Naive thymus-derived CD4-positive, alpha-beta T cell (primary cell): ENCODE results near the gene NINL. TPM values are rescaled to one million over a fixed set of nuclear protein-coding genes. Genes with fewer than 3 reads are reported as not detected.

ENCODE experiments used
- ATAC-seq: fragments of 150-1000 bp; cut with Tn5 transposase; 2 replicates; pipeline ENCODE4 v1.10.0; 2021; ENCODE audit warnings: mild to moderate bottlenecking, moderate library complexity
- CTCF ChIA-PET: fragments of 350-600 bp; sonication (Branson Sonifier 250); formaldehyde crosslinking; loops from one replicate; lab custom pipeline; 2021; ENCODE audit warnings: antibody characterized with exemption; lab: Charles Lee
- POLR2A ChIA-PET: fragments of 350-600 bp; sonication (Branson Sonifier 250); formaldehyde crosslinking; loops from one replicate; lab custom pipeline; 2021; ENCODE audit warnings: antibody characterized with exemption, inconsistent platforms; lab: Charles Lee
- DNase-seq, 9 donors: peaks; one replicate each; pipeline versions ENCODE4 v3.0.0 to v3.0.0-alpha.2; 2020 to 2022; ENCODE audit warnings: mixed read lengths in 1 of 9
- H3K27ac ChIP-seq: one replicate; pipeline ENCODE4 v1.7.0; 2013; ENCODE audit warnings: mild to moderate bottlenecking, low read depth, low read length, moderate library complexity
- H3K27me3 ChIP-seq, 2 donors: one replicate each; pipeline ENCODE4 v1.7.0; 2013; ENCODE audit warnings: low read length in 2 of 2, mild to moderate bottlenecking in 2 of 2, moderate library complexity in 2 of 2; ENCODE audit not compliant: control insufficient read depth in 2 of 2, insufficient read depth in 2 of 2
- H3K36me3 ChIP-seq, 3 experiments: 1 replicate in 2 of 3; 2 replicates in 1 of 3; pipeline ENCODE4 v1.7.0; 2013; ENCODE audit warnings: low read length in 3 of 3, mild to moderate bottlenecking in 3 of 3, moderate library complexity in 1 of 3; ENCODE audit not compliant: insufficient read depth in 3 of 3, control insufficient read depth in 2 of 3
- H3K4me1 ChIP-seq, 2 donors: one replicate each; pipeline ENCODE4 v1.7.0; 2013; ENCODE audit warnings: low read length in 2 of 2, mild to moderate bottlenecking in 2 of 2, moderate library complexity in 1 of 2; ENCODE audit not compliant: control insufficient read depth in 2 of 2, insufficient read depth in 2 of 2
- H3K4me3 ChIP-seq: 2 replicates; pipeline ENCODE4 v1.7.0; 2013; ENCODE audit warnings: mild to moderate bottlenecking, low read length
- H3K9me3 ChIP-seq, 3 experiments: 1 replicate in 2 of 3; 2 replicates in 1 of 3; pipeline ENCODE4 v1.7.0; 2013; ENCODE audit warnings: low read length in 3 of 3; ENCODE audit not compliant: control insufficient read depth in 2 of 3
- H3K27ac Mint-ChIP-seq, 9 donors: one replicate each; pipeline ENCODE4 v1.8.0; 2020 to 2022; ENCODE audit warnings: mixed read lengths in 9 of 9, mild to moderate bottlenecking in 8 of 9, moderate library complexity in 5 of 9, inconsistent platforms in 2 of 9
- H3K27me3 Mint-ChIP-seq, 5 donors: one replicate each; pipeline ENCODE4 v1.8.0; 2021 to 2022; ENCODE audit warnings: mixed read lengths in 5 of 5, mild to moderate bottlenecking in 1 of 5
- H3K36me3 Mint-ChIP-seq, 5 donors: one replicate each; pipeline ENCODE4 v1.8.0; 2020 to 2022; ENCODE audit warnings: mixed read lengths in 5 of 5, mild to moderate bottlenecking in 3 of 5, inconsistent platforms in 1 of 5
- H3K4me1 Mint-ChIP-seq, 7 donors: one replicate each; pipeline ENCODE4 v1.8.0; 2020 to 2022; ENCODE audit warnings: mixed read lengths in 7 of 7, mild to moderate bottlenecking in 3 of 7, inconsistent platforms in 1 of 7
- H3K4me3 Mint-ChIP-seq, 10 donors: one replicate each; pipeline ENCODE4 v1.8.0; 2020 to 2022; ENCODE audit warnings: mild to moderate bottlenecking in 10 of 10, mixed read lengths in 10 of 10, moderate library complexity in 6 of 10, inconsistent platforms in 2 of 10
- H3K9me3 Mint-ChIP-seq, 11 donors: one replicate each; pipeline ENCODE4 v1.8.0; 2020 to 2022; ENCODE audit warnings: mixed read lengths in 11 of 11, mild to moderate bottlenecking in 4 of 11, inconsistent platforms in 1 of 11, moderate library complexity in 1 of 11
- intact Hi-C, 2 donors: fragments of 100-400 bp; cut with micrococcal nuclease; formaldehyde crosslinking; loops; one replicate each; pipeline ENCODE4 v1.15.1; 2023
- polyA plus RNA-seq, 2 donors: library from polyadenylated mRNA; unstranded; fragments of 300-500 nt; fragmentation: Illumina TruSeq; gene quantifications; one replicate each; pipeline ENCODE4 v1.2.3, GENCODE V29; 2021
- total RNA-seq, 6 experiments: library from RNA in 5 of 6; stranded (reverse) in 5 of 6; gene quantifications; 1 replicate in 5 of 6; 2 replicates in 1 of 6; pipeline ENCODE4 v1.2.3 and lab custom pipeline; 2021 to 2026

The NINL gene
- total and polyA plus RNA-seq, 7 experiments from 2014 or later: 0.31 to 4.2 (median 2.4) TPM

- intact Hi-C loops: no loop called here
These were observed 137.7 kb downstream of the NINL start for GRCh38 chr20:25447671-25448070.

GRCh38 chr20:25444556-25444955 is 140.8 kb downstream of the NINL start:
- Histone ChIP-seq H3K27ac (no peak overlapping the region), H3K27me3 (no peaks in the 10 kb centered on the region), H3K4me1 (no peaks in the 10 kb centered on the region), H3K9me3 (no peaks in the 10 kb centered on the region), H3K4me3 (no peak overlapping the region), H3K36me3 (no peaks in the 10 kb centered on the region)
- Mint-ChIP-seq H3K9me3 (peaks cover 0 to 4% (median 0%) of the 10 kb centered on the region in 11 donors), H3K4me3 (no peak overlapping the region), H3K36me3 (peaks cover 0 to 33% (median 13%) of the 10 kb centered on the region in 5 donors), H3K27ac (no peak overlapping the region), H3K27me3 (no peaks in the 10 kb centered on the region), H3K4me1 (peaks cover 0 to 12% (median 0%) of the 10 kb centered on the region in 7 donors)
- ChIA-PET POLR2A (no interaction called here), CTCF (interaction anchor here (0.6 kb wide), 2 partner anchors 13 to 49 kb away, joined by 4 read pairs; no protein-coding TSS in a partner anchor)
- DNase-seq (no peak), ATAC-seq (no peak)
- intact Hi-C loops: no loop called here

More at GRCh38 chr20:25447671-25448070, 137.7 kb downstream of the NINL start:
- peaks cover 0 to 12% (median 0%) of the 10 kb centered on the region in 7 donors for H3K4me1 Mint-ChIP-seq
- no peak overlapping the region for H3K4me3 Mint-ChIP-seq
- Histone ChIP-seq H3K4me3 (no peak overlapping the region), H3K9me3 (no peaks in the 10 kb centered on the region), H3K4me1 (no peaks in the 10 kb centered on the region), H3K27me3 (no peaks in the 10 kb centered on the region), H3K36me3 (no peaks in the 10 kb centered on the region), H3K27ac (no peak overlapping the region)
- ATAC-seq (no peak), DNase-seq (no peak)
- no peak overlapping the region for H3K27ac Mint-ChIP-seq
- H3K27me3 Mint-ChIP-seq: no peaks in the 10 kb centered on the region
- POLR2A ChIA-PET: no interaction called here
- H3K9me3 Mint-ChIP-seq: peaks cover 0 to 4% (median 0%) of the 10 kb centered on the region in 11 donors
- CTCF ChIA-PET: no interaction called here
- H3K36me3 Mint-ChIP-seq: peaks cover 0 to 32% (median 13%) of the 10 kb centered on the region in 5 donors

- H3K4me1 Mint-ChIP-seq: peaks cover 0 to 6% (median 3%) of the 10 kb centered on the region in 7 donors
- no peak for DNase-seq
- peak overlapping the region in 1 of 9 donors; percentile 87 for H3K27ac Mint-ChIP-seq
- Histone ChIP-seq H3K36me3 (no peaks in the 10 kb centered on the region), H3K9me3 (no peaks in the 10 kb centered on the region), H3K4me1 (no peaks in the 10 kb centered on the region), H3K27ac (no peak overlapping the region), H3K4me3 (no peak overlapping the region), H3K27me3 (no peaks in the 10 kb centered on the region)
- intact Hi-C loops: no loop called here
- no peak overlapping the region for H3K4me3 Mint-ChIP-seq
- ChIA-PET POLR2A (no interaction called here), CTCF (no interaction called here)
- H3K9me3 Mint-ChIP-seq: no peaks in the 10 kb centered on the region
- peaks cover 0 to 7% (median 0%) of the 10 kb centered on the region in 5 donors for H3K36me3 Mint-ChIP-seq
- no peaks in the 10 kb centered on the region for H3K27me3 Mint-ChIP-seq
- ATAC-seq: no peak
These were observed 146.0 kb downstream of the NINL start for GRCh38 chr20:25439328-25439727.

GRCh38 chr20:25437153-25437581 is 148.2 kb downstream of the NINL start:
- H3K27me3 Mint-ChIP-seq: no peaks in the 10 kb centered on the region
- H3K9me3 Mint-ChIP-seq: no peaks in the 10 kb centered on the region
- Histone ChIP-seq H3K27ac (no peak overlapping the region), H3K9me3 (no peaks in the 10 kb centered on the region), H3K4me3 (no peak overlapping the region), H3K27me3 (no peaks in the 10 kb centered on the region), H3K4me1 (no peaks in the 10 kb centered on the region), H3K36me3 (no peaks in the 10 kb centered on the region)
- ChIA-PET POLR2A (no interaction called here), CTCF (no interaction called here)
- H3K27ac Mint-ChIP-seq: no peak overlapping the region
- H3K4me3 Mint-ChIP-seq: no peak overlapping the region
- H3K4me1 Mint-ChIP-seq: peaks cover 0 to 6% (median 3%) of the 10 kb centered on the region in 7 donors
- intact Hi-C loops: no loop called here
- ATAC-seq (no peak), DNase-seq (no peak)
- peaks cover 0 to 7% (median 0%) of the 10 kb centered on the region in 5 donors for H3K36me3 Mint-ChIP-seq

- Histone ChIP-seq H3K9me3 (no peaks in the 10 kb centered on the region), H3K4me1 (no peaks in the 10 kb centered on the region), H3K4me3 (no peak overlapping the region), H3K36me3 (no peaks in the 10 kb centered on the region), H3K27ac (no peak overlapping the region), H3K27me3 (no peaks in the 10 kb centered on the region)
- peaks cover 0 to 29% (median 3%) of the 10 kb centered on the region in 5 donors for H3K36me3 Mint-ChIP-seq
- DNase-seq (no peak), ATAC-seq (no peak)
- no peaks in the 10 kb centered on the region for H3K27me3 Mint-ChIP-seq
- no peak overlapping the region for H3K4me3 Mint-ChIP-seq
- H3K9me3 Mint-ChIP-seq: no peaks in the 10 kb centered on the region
- no peak overlapping the region for H3K27ac Mint-ChIP-seq
- peaks cover 0 to 3% (median 0%) of the 10 kb centered on the region in 7 donors for H3K4me1 Mint-ChIP-seq
- ChIA-PET POLR2A (no interaction called here), CTCF (no interaction called here)
- intact Hi-C loops: no loop called here
These were observed 160.8 kb downstream of the NINL start for GRCh38 chr20:25424536-25424935.

- DNase-seq: no peak
- no peaks in the 10 kb centered on the region for H3K27me3 ChIP-seq
- Mint-ChIP-seq H3K9me3 (no peaks in the 10 kb centered on the region), H3K27me3 (no peaks in the 10 kb centered on the region), H3K4me1 (peaks cover 0 to 3% (median 0%) of the 10 kb centered on the region in 7 donors), H3K27ac (no peak overlapping the region), H3K36me3 (peaks cover 0 to 19% (median 0%) of the 10 kb centered on the region in 5 donors), H3K4me3 (no peak overlapping the region)
- POLR2A ChIA-PET: no interaction called here
- intact Hi-C loops: no loop called here
- H3K9me3 ChIP-seq: no peaks in the 10 kb centered on the region
- CTCF ChIA-PET: interaction anchor here (0.7 kb wide), 1 partner anchor 1409 kb away, joined by 3 read pairs; no protein-coding TSS in a partner anchor
- no peak for ATAC-seq
- no peak overlapping the region for H3K27ac ChIP-seq
- no peaks in the 10 kb centered on the region for H3K4me1 ChIP-seq
- no peaks in the 10 kb centered on the region for H3K36me3 ChIP-seq
- no peak overlapping the region for H3K4me3 ChIP-seq
These were observed 163.3 kb downstream of the NINL start for GRCh38 chr20:25422032-25422431.

- ATAC-seq (no peak), DNase-seq (no peak)
- no peaks in the 10 kb centered on the region for H3K36me3 ChIP-seq
- no peaks in the 10 kb centered on the region for H3K27me3 ChIP-seq
- H3K4me3 ChIP-seq: no peak overlapping the region
- no peaks in the 10 kb centered on the region for H3K9me3 ChIP-seq
- H3K4me1 ChIP-seq: no peaks in the 10 kb centered on the region
- Mint-ChIP-seq H3K27ac (no peak overlapping the region), H3K4me3 (no peak overlapping the region), H3K36me3 (peaks cover 0 to 13% (median 0%) of the 10 kb centered on the region in 5 donors), H3K4me1 (peaks cover 0 to 3% (median 0%) of the 10 kb centered on the region in 7 donors), H3K27me3 (no peaks in the 10 kb centered on the region), H3K9me3 (no peaks in the 10 kb centered on the region)
- H3K27ac ChIP-seq: no peak overlapping the region
- intact Hi-C loops: no loop called here
- CTCF ChIA-PET: no interaction called here
- POLR2A ChIA-PET: no interaction called here
These were observed 164.2 kb downstream of the NINL start for GRCh38 chr20:25421102-25421501.
